GM23338 (cell line): ENCODE measurements around the gene CAPZA1.

Experiments used
- CREB1 ChIP-seq: fragments of 250-450 bp; sonication (Bioruptor Pico); IDR thresholded peaks from 2 replicates; pipeline ENCODE4 v1.5.0; 2020; ENCODE audit warnings: low read depth, mild to moderate bottlenecking, moderate library complexity
- CTCF ChIP-seq, 2 experiments: fragments of 200-600 bp in 1 of 2; sonication (generic) in 1 of 2; conservative IDR thresholded peaks; 2 replicates each; pipeline versions ENCODE4 v1.5.1 to v1.6.1; 2016 to 2017; ENCODE audit warnings: antibody characterized with exemption in 2 of 2, low read depth in 2 of 2, mild to moderate bottlenecking in 2 of 2, moderate library complexity in 1 of 2
- EZH2 ChIP-seq: fragments of 200-600 bp; sonication (generic); IDR thresholded peaks from one replicate; pipeline ENCODE4 v1.8.0; 2017; ENCODE audit warnings: antibody characterized with exemption, mild to moderate bottlenecking, low read depth; ENCODE audit not compliant: unreplicated experiment
- EZH2phosphoT487 ChIP-seq: fragments of 200-600 bp; sonication (generic); IDR thresholded peaks from one replicate; pipeline ENCODE4 v1.8.1; 2018; ENCODE audit warnings: antibody characterized with exemption; ENCODE audit not compliant: unreplicated experiment
- JUNB ChIP-seq: IDR thresholded peaks from one replicate; pipeline ENCODE4 v1.6.1; 2016; ENCODE audit warnings: antibody characterized with exemption; ENCODE audit not compliant: unreplicated experiment
- POLR2AphosphoS5 ChIP-seq: IDR thresholded peaks from 2 replicates; pipeline ENCODE4 v1.6.1; 2016; ENCODE audit warnings: antibody characterized with exemption, low read depth
- REST ChIP-seq: IDR thresholded peaks from one replicate; pipeline ENCODE4 v1.6.1; 2018; ENCODE audit warnings: antibody characterized with exemption; ENCODE audit not compliant: unreplicated experiment
- ZNF114 ChIP-seq: fragments of 250-450 bp; sonication (Bioruptor Pico); IDR thresholded peaks from 2 replicates; pipeline ENCODE4 v1.5.0; 2020; ENCODE audit warnings: mild to moderate bottlenecking, moderate library complexity
- ZNF331 ChIP-seq: fragments of 250-450 bp; sonication (Bioruptor Pico); IDR thresholded peaks from 2 replicates; pipeline ENCODE4 v1.5.0; 2020; ENCODE audit warnings: low read depth, mild to moderate bottlenecking, moderate library complexity

GRCh38 chr1:112651205-112651604 is 31.6 kb downstream of the CAPZA1 start:
- no peak for TF ChIP-seq CTCF (conservative IDR thresholded peaks at IDR 0.05; ENCODE audit: low read depth in 2 of 2)
- TF ChIP-seq EZH2: no peak
- no peak for TF ChIP-seq JUNB
- TF ChIP-seq REST: no peak
- no peak for TF ChIP-seq ZNF331 (CRISPR knock-in tag)
- no peak for TF ChIP-seq POLR2AphosphoS5
- no peak for TF ChIP-seq CREB1 (CRISPR knock-in tag)
- no peak for TF ChIP-seq EZH2phosphoT487
- TF ChIP-seq ZNF114 (CRISPR knock-in tag): no peak
